Nephron (organoid): Measurements from ENCODE around the gene MKKS.

Experiments
- H3K27ac Mint-ChIP-seq, 3 experiments: 2 replicates each; pipeline ENCODE4 v1.8.0; 2020; ENCODE audit warnings: mixed read lengths in 3 of 3, mild to moderate bottlenecking in 2 of 3, moderate library complexity in 1 of 3
- H3K27me3 Mint-ChIP-seq: 2 replicates; pipeline ENCODE4 v1.8.0; 2021; ENCODE audit warnings: low read depth, mild to moderate bottlenecking, moderate library complexity, mixed read lengths
- H3K36me3 Mint-ChIP-seq: 2 replicates; pipeline ENCODE4 v1.8.0; 2020; ENCODE audit warnings: low read depth, mixed read lengths
- H3K4me1 Mint-ChIP-seq: 2 replicates; pipeline ENCODE4 v1.8.0; 2020; ENCODE audit warnings: mixed read lengths
- H3K4me3 Mint-ChIP-seq, 3 experiments: 2 replicates each; pipeline ENCODE4 v1.8.0; 2020; ENCODE audit warnings: mild to moderate bottlenecking in 3 of 3, mixed read lengths in 3 of 3, moderate library complexity in 2 of 3
- H3K9me3 Mint-ChIP-seq: 2 replicates; pipeline ENCODE4 v1.8.0; 2020; ENCODE audit warnings: mixed read lengths
- CTCF ChIP-seq, 3 experiments: fragments of 200-600 bp; sonication (generic); IDR thresholded peaks; one replicate each; pipeline ENCODE4 v1.5.0; 2021; ENCODE audit warnings: antibody characterized with exemption in 3 of 3; ENCODE audit not compliant: unreplicated experiment in 3 of 3

The MKKS gene

GRCh38 chr20:10388597-10388996 lies 45.4 kb downstream of the MKKS start:
- TF ChIP-seq CTCF (IDR thresholded peaks at IDR 0.05; ENCODE audit: unreplicated experiment in 3 of 3): no peak
- Mint-ChIP-seq H3K27ac (no peak overlapping the region), H3K9me3 (no peaks in the 10 kb centered on the region), H3K4me3 (no peak overlapping the region), H3K36me3 (no peaks in the 10 kb centered on the region), H3K4me1 (no peaks in the 10 kb centered on the region), H3K27me3 (no peaks in the 10 kb centered on the region)

GRCh38 chr20:10387686-10388085 lies 46.3 kb downstream of the MKKS start:
- no peaks in the 10 kb centered on the region for H3K27me3 Mint-ChIP-seq
- H3K4me1 Mint-ChIP-seq: no peaks in the 10 kb centered on the region
- no peak for TF ChIP-seq CTCF (IDR thresholded peaks at IDR 0.05; ENCODE audit: unreplicated experiment in 3 of 3)
- H3K4me3 Mint-ChIP-seq: no peak overlapping the region
- no peaks in the 10 kb centered on the region for H3K36me3 Mint-ChIP-seq
- H3K27ac Mint-ChIP-seq: no peak overlapping the region
- no peaks in the 10 kb centered on the region for H3K9me3 Mint-ChIP-seq

- no peaks in the 10 kb centered on the region for H3K27me3 Mint-ChIP-seq
- no peaks in the 10 kb centered on the region for H3K4me1 Mint-ChIP-seq
- H3K36me3 Mint-ChIP-seq: no peaks in the 10 kb centered on the region
- no peak overlapping the region for H3K27ac Mint-ChIP-seq
- no peak for TF ChIP-seq CTCF (IDR thresholded peaks at IDR 0.05; ENCODE audit: unreplicated experiment in 3 of 3)
- H3K9me3 Mint-ChIP-seq: no peaks in the 10 kb centered on the region
- H3K4me3 Mint-ChIP-seq: no peak overlapping the region
Measured at GRCh38 chr20:10385850-10386544, 48.0 kb downstream of the MKKS start.

GRCh38 chr20:10381477-10381876 lies 52.5 kb downstream of the MKKS start:
- Mint-ChIP-seq H3K4me1 (no peaks in the 10 kb centered on the region), H3K27ac (no peak overlapping the region), H3K9me3 (peaks cover 2% of the 10 kb centered on the region), H3K4me3 (no peak overlapping the region), H3K27me3 (no peaks in the 10 kb centered on the region), H3K36me3 (no peaks in the 10 kb centered on the region)
- TF ChIP-seq CTCF (IDR thresholded peaks at IDR 0.05; ENCODE audit: unreplicated experiment in 3 of 3): no peak

GRCh38 chr20:10379761-10380160 lies 54.3 kb downstream of the MKKS start:
- no peak for TF ChIP-seq CTCF (IDR thresholded peaks at IDR 0.05; ENCODE audit: unreplicated experiment in 3 of 3)
- Mint-ChIP-seq H3K9me3 (peaks cover 6% of the 10 kb centered on the region), H3K4me1 (no peaks in the 10 kb centered on the region), H3K4me3 (no peak overlapping the region), H3K36me3 (no peaks in the 10 kb centered on the region), H3K27me3 (no peaks in the 10 kb centered on the region), H3K27ac (no peak overlapping the region)
